Fibroblast of skin of right biceps (primary cell): ENCODE data around the gene COP1.

Source experiments
- DNase-seq: peaks from one replicate; pipeline ENCODE4 v3.0.0-alpha.2; 2013

COP1 gene

GRCh38 chr1:176198413-176198812, 8.7 kb downstream of the COP1 start:
- no peak for DNase-seq

- no peak for DNase-seq
Observed at GRCh38 chr1:176196728-176197127, 10.4 kb downstream of the COP1 start.

DNA sequence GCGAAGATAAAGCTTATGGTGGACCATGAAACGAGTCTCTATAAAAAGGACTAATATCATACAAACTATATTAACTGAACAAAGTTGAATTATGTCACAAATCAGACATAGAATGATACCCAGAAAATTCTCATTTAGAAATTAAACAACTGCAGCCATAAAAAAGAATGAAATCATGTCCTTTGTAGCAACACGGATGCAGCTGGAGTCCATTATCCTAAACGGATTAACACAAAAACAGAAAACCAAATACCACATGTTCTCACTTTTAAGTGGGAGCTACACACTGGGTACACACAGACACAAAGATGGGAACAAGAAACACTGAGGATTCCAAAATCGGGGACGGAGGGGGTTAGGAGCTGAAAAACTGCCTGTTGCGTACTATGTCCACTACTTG, 11.5 kb downstream of the COP1 start:
- no peak for DNase-seq

DNA sequence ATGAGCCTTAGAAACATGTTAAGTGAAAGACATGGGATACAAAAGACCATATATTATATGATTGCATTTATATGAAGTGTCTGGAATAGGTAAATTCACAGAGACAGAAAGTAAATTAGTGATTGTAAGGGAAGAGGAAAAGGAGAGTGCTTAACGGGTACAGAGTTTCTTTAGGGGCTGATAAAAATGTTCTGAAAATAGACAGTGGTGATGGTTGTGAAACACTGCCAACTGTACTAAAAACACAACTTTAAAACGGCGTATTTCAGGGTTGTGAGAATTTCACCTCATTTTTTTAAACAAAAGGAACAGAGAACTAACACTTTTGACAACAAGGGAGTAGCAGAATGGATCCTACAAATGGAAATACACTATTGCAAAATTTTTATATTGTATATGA, 13.4 kb downstream of the COP1 start:
- DNase-seq, result no peak

- DNase-seq, result no peak
Observed at GRCh38 chr1:176193023-176193422, 14.1 kb downstream of the COP1 start.

DNA sequence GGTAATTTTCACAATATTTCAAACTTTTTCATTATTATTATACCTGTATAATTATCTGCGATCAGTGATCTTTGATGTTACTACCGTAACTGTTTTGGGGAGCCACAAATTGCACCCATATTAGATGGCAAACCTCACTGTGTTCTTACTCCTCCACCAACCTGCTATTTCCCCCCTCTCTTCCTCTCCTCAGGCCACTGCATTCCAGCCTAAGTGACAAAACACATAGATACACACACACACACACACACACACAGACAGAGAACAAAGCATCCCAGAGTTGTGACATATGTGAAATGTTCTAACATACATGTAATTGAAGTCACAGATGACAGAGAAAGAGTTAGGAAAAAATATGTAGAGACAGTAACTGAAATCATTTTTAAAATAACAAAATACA, 18.5 kb downstream of the COP1 start:
- DNase-seq, result no peak

DNA sequence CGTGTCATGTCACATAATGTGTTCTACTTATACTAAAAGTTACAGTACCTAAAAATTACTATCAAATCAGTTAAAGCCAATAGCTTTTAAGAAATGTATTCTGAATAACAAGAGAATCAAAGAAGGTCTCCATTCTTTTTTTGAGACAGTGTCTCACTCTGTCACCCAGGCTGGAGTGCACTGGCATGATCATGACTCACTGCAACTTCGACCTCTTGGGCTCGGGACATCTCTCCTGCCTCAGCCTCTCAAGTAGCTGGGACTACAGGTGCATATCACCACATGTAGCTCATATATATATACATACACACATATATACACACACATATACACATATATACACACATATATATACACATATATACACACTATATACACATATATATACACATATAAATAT, 20.1 kb downstream of the COP1 start:
- no peak for DNase-seq

GRCh38 chr1:176183618-176184017, 23.5 kb downstream of the COP1 start:
- DNase-seq, result no peak

DNA sequence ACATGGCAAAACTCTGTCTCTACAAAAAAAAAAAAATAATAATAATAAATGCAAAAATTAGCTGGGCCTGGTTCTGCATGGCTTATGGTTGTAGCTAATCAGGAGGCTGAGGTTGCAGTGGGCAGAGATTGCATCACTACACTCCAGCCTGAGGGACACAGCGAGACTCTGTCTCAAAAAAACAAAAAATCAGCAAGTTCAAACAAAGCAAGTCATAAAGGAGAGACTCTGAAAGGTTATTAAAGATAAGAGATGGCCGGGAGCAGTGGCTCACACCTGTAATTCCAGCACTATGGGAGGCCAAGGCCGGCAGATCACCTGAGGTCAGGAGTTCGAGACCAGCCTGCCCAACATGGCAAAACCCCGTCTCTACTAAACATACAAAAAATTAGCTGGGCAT, 28.8 kb downstream of the COP1 start:
- DNase-seq, result no peak

GRCh38 chr1:176177764-176178163, 29.3 kb downstream of the COP1 start:
- no peak for DNase-seq

- DNase-seq, result peak; percentile 8
Observed at GRCh38 chr1:176174108-176174507, 33.0 kb downstream of the COP1 start.

GRCh38 chr1:176172215-176172614, 34.9 kb downstream of the COP1 start:
- DNase-seq, result no peak

GRCh38 chr1:176167210-176167609, 39.9 kb downstream of the COP1 start:
- DNase-seq, result no peak

GRCh38 chr1:176165573-176165972, 41.5 kb downstream of the COP1 start:
- no peak for DNase-seq

DNA sequence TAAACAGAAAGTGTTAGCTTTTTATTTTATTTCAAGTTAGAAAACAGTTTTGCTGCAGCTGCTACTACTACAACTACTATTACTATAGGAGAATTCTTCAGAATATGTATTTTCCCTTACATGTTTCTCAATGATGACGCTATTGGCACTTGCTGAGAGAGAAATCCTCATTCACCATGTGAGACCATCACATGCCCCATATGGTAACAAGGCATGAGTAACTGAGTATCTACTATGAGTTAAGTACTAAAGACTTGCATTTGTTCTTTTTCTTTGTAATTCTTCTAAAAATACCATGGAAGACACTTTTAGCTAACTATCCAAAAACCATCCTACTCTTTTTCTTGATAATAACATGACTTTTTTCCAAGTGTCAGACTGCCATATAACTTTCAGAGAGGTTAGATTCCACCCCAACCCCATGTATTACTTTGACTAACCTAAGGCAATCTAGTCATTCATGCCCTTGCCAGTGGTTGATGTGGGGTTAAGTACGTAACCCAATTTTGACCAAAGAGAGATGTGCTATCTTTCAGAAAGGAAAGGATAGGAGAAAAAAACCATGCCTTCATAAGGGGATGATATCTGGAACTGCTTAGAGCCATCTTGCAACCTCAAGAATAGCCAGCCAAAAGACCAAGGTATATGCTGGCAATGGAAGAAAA, 42.9 kb downstream of the COP1 start:
- no peak for DNase-seq

DNA sequence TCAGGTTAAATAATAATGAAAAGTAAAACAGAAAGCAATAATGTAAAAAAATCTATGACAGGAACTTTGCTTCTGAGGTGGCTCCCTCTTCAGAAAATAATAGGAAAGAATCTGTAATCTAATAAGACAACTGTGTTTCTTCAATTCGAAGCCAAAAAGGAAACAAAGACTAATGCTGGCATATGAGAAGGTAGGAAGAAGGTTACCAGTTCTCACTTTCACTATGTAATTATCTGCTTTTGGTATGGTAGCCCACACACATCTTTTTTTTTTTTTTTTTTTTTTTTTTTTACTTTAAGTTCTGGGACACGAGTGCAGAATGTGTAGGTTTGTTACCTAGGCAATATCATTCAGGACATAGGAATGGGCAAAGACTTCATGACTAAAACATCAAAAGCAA, 47.1 kb downstream of the COP1 start:
- DNase-seq, result no peak

GRCh38 chr1:176157995-176158394, 49.1 kb downstream of the COP1 start:
- no peak for DNase-seq

- no peak for DNase-seq
Observed at GRCh38 chr1:176149939-176150807, 56.9 kb downstream of the COP1 start.

DNA sequence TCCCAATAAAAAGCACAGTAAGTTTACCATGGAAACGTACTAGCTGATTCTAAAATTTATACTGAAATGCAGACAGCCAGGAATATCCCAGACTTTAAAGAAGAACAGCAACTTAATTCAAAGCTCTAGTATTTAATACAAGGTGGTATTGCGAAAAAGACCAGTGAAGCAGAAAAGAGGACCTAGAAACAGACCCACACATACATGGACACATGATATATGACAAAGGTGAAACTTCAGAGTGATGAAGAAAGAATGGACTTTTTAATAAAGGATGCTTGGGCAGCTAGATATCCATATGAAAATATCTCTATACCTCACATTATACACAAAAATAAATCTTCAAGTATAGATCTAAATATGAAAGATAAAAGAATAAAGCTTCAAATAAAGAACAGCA, 62.6 kb downstream of the COP1 start:
- DNase-seq, result no peak

GRCh38 chr1:176142973-176143372, 64.1 kb downstream of the COP1 start:
- DNase-seq, result no peak

- DNase-seq, result no peak
Observed at GRCh38 chr1:176141449-176141848, 65.6 kb downstream of the COP1 start.

DNA sequence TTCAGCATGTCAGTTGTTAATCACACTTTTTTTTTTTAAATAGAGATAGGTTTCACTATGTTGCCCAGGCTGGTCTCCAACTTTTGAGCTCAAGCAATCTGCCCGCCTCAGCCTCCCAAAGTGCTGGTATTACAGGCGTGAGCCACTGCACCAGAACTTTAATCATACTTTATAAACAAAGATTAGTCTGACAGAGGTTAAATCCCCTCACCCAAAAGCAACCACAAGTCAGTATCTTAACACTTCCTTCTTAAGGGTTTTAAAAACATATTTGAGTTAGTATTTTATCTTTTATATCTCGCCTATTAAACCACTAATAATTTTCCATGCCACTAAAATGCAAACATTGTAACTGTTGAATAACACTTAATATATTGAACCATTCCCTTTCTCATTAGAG, 70.2 kb downstream of the COP1 start:
- DNase-seq, result no peak

DNA sequence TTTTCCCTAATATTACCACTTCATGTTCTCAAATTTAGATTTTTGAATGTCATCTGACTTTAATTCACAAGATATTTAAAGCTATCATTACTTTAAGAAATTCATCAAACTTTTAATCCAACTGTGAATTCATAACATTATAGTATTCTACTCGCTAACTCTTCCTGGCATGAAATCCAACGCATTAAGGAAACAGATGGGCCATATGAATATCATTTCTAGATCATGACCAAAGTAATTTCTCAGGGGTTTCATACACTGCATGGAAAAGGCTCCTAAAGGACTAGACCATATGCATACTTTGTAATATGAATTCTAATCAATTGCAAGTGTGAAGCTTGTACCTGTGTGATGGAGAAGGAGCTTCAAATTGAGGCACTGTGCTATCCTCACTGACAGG, 72.4 kb downstream of the COP1 start:
- no peak for DNase-seq

DNA sequence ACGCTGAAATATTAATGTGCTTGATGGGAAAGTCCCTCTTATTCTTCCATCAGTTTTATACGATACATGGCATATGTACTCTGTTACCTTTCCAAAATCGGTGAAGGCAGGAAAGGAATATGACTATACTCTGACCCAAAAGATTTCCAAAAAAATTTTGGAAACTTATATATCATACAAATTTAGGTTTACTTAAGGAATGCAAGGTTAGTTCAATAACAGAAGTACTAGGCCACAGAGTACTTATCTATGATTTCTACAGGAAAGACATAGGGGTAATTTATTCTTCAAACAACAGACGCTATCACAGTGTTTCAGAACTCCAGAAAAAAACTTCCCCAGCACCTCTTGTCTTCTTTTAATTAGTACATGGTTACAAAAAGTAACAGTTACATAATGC, 84.8 kb downstream of the COP1 start:
- DNase-seq, result no peak

- DNase-seq, result peak; percentile 10
Observed at GRCh38 chr1:176119549-176119948, 87.5 kb downstream of the COP1 start.
